Measurements from ENCODE around the gene CNTNAP2. TPM values are rescaled to one million over a fixed set of nuclear protein-coding genes. Genes with fewer than 3 reads are reported as not detected.
"Not testable (repeated sequence)": the region's sequence is repeated elsewhere in the genome, so short reads cannot be mapped to it uniquely, and the experiment has no call there.

The CNTNAP2 gene
- total and polyA plus RNA-seq, 2 of the 13 experiments (the other 11 are each of a cell fraction or from before 2014, with no cell fraction given): 0.40 to 0.42 TPM

DNA sequence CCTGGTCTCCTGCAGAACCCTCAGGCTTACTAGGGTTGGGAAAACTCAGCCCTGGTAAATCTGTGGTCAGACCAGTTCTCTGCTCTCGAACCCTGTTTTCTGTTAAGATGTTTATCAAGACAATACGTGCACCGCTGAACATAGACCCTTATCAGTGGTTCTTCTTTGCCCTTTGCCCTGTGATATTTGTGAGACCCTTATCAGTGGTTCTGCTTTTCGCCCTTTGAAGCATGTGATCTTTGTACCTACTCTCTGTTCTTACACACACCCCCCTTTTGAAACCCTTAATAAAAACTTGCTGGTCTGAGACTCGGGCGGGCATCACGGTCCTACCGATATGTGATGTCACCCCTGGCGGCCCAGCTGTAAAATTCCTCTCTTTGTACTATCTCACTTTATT is 2346.2 kb downstream of the CNTNAP2 start (continued):
- TF ChIP-seq, protein P1, sequence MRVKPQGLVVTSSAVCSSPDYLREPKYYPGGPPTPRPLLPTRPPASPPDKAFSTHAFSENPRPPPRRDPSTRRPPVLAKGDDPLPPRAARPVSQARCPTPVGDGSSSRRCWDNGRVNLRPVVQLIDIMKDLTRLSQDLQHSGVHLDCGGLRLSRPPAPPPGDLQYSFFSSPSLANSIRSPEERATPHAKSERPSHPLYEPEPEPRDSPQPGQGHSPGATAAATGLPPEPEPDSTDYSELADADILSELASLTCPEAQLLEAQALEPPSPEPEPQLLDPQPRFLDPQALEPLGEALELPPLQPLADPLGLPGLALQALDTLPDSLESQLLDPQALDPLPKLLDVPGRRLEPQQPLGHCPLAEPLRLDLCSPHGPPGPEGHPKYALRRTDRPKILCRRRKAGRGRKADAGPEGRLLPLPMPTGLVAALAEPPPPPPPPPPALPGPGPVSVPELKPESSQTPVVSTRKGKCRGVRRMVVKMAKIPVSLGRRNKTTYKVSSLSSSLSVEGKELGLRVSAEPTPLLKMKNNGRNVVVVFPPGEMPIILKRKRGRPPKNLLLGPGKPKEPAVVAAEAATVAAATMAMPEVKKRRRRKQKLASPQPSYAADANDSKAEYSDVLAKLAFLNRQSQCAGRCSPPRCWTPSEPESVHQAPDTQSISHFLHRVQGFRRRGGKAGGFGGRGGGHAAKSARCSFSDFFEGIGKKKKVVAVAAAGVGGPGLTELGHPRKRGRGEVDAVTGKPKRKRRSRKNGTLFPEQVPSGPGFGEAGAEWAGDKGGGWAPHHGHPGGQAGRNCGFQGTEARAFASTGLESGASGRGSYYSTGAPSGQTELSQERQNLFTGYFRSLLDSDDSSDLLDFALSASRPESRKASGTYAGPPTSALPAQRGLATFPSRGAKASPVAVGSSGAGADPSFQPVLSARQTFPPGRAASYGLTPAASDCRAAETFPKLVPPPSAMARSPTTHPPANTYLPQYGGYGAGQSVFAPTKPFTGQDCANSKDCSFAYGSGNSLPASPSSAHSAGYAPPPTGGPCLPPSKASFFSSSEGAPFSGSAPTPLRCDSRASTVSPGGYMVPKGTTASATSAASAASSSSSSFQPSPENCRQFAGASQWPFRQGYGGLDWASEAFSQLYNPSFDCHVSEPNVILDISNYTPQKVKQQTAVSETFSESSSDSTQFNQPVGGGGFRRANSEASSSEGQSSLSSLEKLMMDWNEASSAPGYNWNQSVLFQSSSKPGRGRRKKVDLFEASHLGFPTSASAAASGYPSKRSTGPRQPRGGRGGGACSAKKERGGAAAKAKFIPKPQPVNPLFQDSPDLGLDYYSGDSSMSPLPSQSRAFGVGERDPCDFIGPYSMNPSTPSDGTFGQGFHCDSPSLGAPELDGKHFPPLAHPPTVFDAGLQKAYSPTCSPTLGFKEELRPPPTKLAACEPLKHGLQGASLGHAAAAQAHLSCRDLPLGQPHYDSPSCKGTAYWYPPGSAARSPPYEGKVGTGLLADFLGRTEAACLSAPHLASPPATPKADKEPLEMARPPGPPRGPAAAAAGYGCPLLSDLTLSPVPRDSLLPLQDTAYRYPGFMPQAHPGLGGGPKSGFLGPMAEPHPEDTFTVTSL (CRISPR knock-in tag; IDR thresholded peaks at IDR 0.05; ENCODE audit: borderline replicate concordance): peak; percentile 67
- TF ChIP-seq SP5 (CRISPR knock-in tag; IDR thresholded peaks at IDR 0.05; ENCODE audit: borderline replicate concordance, low read depth) (peak; percentile 39; the same call in 1 of the 2 replicates), NFIC (IDR thresholded peaks at IDR 0.05; ENCODE audit: low read length) (0 out of 2 replicates have a peak, but pooled peaks have one; percentile 41), SOX5 (CRISPR knock-in tag; IDR thresholded peaks at IDR 0.05; ENCODE audit: borderline replicate concordance) (peak; percentile 71; the same call in 1 of the 2 replicates), THAP11 (CRISPR knock-in tag; IDR thresholded peaks at IDR 0.05) (0 out of 2 replicates have a peak, but pooled peaks have one; percentile 28), SIX1 (CRISPR knock-in tag; IDR thresholded peaks at IDR 0.05; ENCODE audit: borderline replicate concordance) (peak; percentile 55; the same call in 1 of the 2 replicates), ZMYM4 (CRISPR knock-in tag; IDR thresholded peaks at IDR 0.05) (peak; percentile 79), BCL6 (CRISPR knock-in tag; IDR thresholded peaks at IDR 0.05) (peak; percentile 31; the same call in 1 of the 2 replicates), FOSL2 (CRISPR knock-in tag; IDR thresholded peaks at IDR 0.05) (0 out of 2 replicates have a peak, but pooled peaks have one; percentile 18), ZBTB7A (CRISPR knock-in tag; IDR thresholded peaks at IDR 0.05) (peak; percentile 53; the same call in 1 of the 2 replicates), NCOA2 (CRISPR knock-in tag; IDR thresholded peaks at IDR 0.05) (peak; percentile 69), HDAC2 (CRISPR knock-in tag; IDR thresholded peaks at IDR 0.05) (peak; percentile 61; the same call in 1 of the 2 replicates), HOXA3 (CRISPR knock-in tag; IDR thresholded peaks at IDR 0.05) (peak; percentile 30; the same call in 1 of the 2 replicates), SOX13 (IDR thresholded peaks at IDR 0.05) (peak; percentile 37; the same call in 1 of the 2 replicates), SOX13 (CRISPR knock-in tag; conservative IDR thresholded peaks at IDR 0.05 in 1 of 2, IDR thresholded peaks at IDR 0.05 in 1 of 2) (peak in 1 of 2 experiments; percentile 82; a peak in 2 of 4 replicates), TCF7L2 (IDR thresholded peaks at IDR 0.05; ENCODE audit: low read depth, low read length) (peak; percentile 41; the same call in 1 of the 2 replicates), FOXP1 (CRISPR knock-in tag; IDR thresholded peaks at IDR 0.05) (peak; percentile 59; the same call in 1 of the 2 replicates), TCF7 (IDR thresholded peaks at IDR 0.05; ENCODE audit: low read depth) (peak; percentile 84)
- TF ChIP-seq, protein P2, sequence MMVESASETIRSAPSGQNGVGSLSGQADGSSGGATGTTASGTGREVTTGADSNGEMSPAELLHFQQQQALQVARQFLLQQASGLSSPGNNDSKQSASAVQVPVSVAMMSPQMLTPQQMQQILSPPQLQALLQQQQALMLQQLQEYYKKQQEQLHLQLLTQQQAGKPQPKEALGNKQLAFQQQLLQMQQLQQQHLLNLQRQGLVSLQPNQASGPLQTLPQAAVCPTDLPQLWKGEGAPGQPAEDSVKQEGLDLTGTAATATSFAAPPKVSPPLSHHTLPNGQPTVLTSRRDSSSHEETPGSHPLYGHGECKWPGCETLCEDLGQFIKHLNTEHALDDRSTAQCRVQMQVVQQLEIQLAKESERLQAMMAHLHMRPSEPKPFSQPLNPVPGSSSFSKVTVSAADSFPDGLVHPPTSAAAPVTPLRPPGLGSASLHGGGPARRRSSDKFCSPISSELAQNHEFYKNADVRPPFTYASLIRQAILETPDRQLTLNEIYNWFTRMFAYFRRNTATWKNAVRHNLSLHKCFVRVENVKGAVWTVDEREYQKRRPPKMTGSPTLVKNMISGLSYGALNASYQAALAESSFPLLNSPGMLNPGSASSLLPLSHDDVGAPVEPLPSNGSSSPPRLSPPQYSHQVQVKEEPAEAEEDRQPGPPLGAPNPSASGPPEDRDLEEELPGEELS (CRISPR knock-in tag; IDR thresholded peaks at IDR 0.05): peak; percentile 65
- TF ChIP-seq, protein P3, sequence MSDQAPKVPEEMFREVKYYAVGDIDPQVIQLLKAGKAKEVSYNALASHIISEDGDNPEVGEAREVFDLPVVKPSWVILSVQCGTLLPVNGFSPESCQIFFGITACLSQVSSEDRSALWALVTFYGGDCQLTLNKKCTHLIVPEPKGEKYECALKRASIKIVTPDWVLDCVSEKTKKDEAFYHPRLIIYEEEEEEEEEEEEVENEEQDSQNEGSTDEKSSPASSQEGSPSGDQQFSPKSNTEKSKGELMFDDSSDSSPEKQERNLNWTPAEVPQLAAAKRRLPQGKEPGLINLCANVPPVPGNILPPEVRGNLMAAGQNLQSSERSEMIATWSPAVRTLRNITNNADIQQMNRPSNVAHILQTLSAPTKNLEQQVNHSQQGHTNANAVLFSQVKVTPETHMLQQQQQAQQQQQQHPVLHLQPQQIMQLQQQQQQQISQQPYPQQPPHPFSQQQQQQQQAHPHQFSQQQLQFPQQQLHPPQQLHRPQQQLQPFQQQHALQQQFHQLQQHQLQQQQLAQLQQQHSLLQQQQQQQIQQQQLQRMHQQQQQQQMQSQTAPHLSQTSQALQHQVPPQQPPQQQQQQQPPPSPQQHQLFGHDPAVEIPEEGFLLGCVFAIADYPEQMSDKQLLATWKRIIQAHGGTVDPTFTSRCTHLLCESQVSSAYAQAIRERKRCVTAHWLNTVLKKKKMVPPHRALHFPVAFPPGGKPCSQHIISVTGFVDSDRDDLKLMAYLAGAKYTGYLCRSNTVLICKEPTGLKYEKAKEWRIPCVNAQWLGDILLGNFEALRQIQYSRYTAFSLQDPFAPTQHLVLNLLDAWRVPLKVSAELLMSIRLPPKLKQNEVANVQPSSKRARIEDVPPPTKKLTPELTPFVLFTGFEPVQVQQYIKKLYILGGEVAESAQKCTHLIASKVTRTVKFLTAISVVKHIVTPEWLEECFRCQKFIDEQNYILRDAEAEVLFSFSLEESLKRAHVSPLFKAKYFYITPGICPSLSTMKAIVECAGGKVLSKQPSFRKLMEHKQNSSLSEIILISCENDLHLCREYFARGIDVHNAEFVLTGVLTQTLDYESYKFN (CRISPR knock-in tag; conservative IDR thresholded peaks at IDR 0.05): peak; percentile 86
- TF ChIP-seq FOXP1 (IDR thresholded peaks at IDR 0.05): not testable (repeated sequence)
